Adipocyte (in vitro differentiated cells): Measurements from ENCODE around the gene TRABD2A.
"Not testable (repeated sequence)": the region's sequence is repeated elsewhere in the genome, so short reads cannot be mapped to it uniquely, and the experiment has no call there.

Experiments
- DNase-seq: peaks from one replicate; pipeline ENCODE4 v3.0.0-alpha.2; 2015; ENCODE audit warnings: low read depth
- H3K27me3 ChIP-seq: replicated peaks from 2 replicates; pipeline ENCODE4 v1.7.0; 2013; ENCODE audit warnings: mild to moderate bottlenecking, low read length, moderate library complexity; ENCODE audit not compliant: control insufficient read depth, insufficient read depth
- H3K36me3 ChIP-seq: 2 replicates; pipeline ENCODE4 v1.7.0; 2013; ENCODE audit warnings: low read length, mild to moderate bottlenecking, moderate library complexity; ENCODE audit not compliant: control insufficient read depth, insufficient read depth, severe bottlenecking
- H3K4me1 ChIP-seq: 2 replicates; pipeline ENCODE4 v1.7.0; 2013; ENCODE audit warnings: mild to moderate bottlenecking, low read length, moderate library complexity; ENCODE audit not compliant: control insufficient read depth, insufficient read depth
- H3K4me3 ChIP-seq: 2 replicates; pipeline ENCODE4 v1.7.0; 2013; ENCODE audit warnings: mild to moderate bottlenecking, low read length, moderate library complexity
- H3K9ac ChIP-seq: 2 replicates; pipeline ENCODE4 v1.7.0; 2013; ENCODE audit warnings: mild to moderate bottlenecking, low read length, moderate library complexity
- H3K9me3 ChIP-seq: 2 replicates; pipeline ENCODE4 v1.7.0; 2013; ENCODE audit warnings: mild to moderate bottlenecking, low read length, moderate library complexity; ENCODE audit not compliant: control insufficient read depth

The TRABD2A gene

DNA sequence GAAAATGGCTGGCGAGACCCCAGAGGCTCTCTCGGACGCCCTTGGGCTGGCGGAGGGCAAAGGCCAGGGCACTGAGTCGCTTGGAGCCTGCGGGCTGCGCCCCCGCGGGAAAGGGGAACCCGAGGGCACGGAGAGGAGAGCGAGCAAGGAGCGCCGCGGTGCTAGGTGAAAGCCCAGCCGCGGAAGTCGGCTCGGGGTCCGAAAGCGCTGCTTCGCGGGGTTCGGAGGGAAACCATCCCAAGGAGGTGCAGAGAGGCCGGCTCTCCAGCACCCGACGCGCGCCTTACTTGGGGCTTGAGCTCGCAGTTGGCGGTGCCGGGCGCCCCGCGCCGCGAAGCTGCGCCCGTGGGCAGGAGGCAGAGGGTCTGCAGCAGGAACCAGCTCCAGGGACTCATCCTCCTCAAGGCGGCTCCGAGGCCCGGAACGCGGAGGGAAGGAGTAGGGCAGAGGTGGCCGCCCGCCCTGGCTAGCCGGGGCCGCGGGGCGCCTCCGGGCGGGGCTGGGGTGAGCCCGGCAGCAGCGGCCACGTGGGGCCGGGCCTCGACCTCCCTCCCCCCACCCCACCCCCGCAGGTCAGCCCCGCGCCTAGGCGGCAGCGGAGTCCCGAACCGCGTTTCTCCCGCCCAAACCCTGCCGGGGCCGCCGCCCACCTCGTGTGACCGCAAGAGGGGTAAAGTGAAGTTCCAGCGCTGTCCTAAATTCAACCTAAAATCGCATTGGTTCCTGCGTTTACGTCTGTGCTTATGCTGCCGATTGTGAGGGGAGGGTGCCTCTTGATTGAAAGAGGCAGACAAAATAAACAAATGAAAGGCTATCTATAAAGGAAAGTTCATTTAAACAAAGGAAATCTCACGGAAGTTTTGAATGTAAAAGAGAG, at the start of gene TRABD2A:
TRABD2A (minus strand) TSS at position 440 of the 877 bp plus-strand sequence; CDS start at position 395, 45 bp downstream.
- Histone ChIP-seq H3K4me1 (peaks cover 32% of the 10 kb centered on the region), H3K9me3 (no peaks in the 10 kb centered on the region), H3K9ac (peak within 1 kb of the TSS; percentile 70), H3K36me3 (no peaks in the 10 kb centered on the region), H3K27me3 (peaks cover 6% of the 10 kb centered on the region), H3K4me3 (peak within 1 kb of the TSS; percentile 83)
- DNase-seq: peak; percentile 60

GRCh38 chr2:84927275-84927627, 46.4 kb upstream of the TRABD2A start:
- no peaks in the 10 kb centered on the region for H3K27me3 ChIP-seq
- peak overlapping the region; percentile 76 for H3K4me3 ChIP-seq
- DNase-seq: no peak
- H3K36me3 ChIP-seq: no peaks in the 10 kb centered on the region
- no peaks in the 10 kb centered on the region for H3K9me3 ChIP-seq
- peaks cover 15% of the 10 kb centered on the region for H3K4me1 ChIP-seq
- no peak overlapping the region for H3K9ac ChIP-seq

DNA sequence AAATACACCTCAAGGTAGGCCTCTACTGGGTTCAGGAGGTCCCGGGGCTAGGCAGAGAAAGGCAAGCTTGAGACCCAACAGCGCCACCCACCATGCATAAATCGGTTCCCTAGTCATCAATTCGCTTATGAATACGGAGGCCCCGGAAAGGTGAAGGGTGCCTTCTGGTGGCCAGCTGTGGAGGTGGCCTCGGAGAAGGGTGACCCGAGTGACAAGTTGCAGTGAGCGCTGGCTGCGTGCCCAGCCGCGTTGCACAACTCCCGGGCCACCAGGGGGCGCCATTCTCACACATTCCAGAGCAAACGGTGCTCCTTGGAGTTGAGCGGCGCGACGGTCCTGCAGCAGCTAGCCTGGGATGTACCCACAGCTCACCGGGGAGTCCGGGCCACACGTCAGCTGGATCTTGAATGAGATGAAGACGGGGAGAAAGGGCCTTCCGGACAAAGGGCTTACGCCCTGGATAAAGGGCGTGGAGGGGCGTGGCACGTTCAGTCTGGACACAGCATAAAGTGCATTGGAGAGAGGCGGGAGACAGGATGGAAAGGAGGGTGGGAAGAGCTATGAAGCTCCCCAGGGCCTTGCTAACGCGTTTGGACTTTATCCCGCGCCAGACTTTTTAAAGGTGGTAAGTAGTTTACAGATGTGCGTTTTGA, 45.0 kb upstream of the TRABD2A start:
- peak; percentile 97 for DNase-seq
- Histone ChIP-seq H3K9me3 (no peaks in the 10 kb centered on the region), H3K36me3 (no peaks in the 10 kb centered on the region), H3K9ac (peak overlapping the region; percentile 30), H3K4me3 (peak overlapping the region; percentile 72), H3K4me1 (peaks cover 12% of the 10 kb centered on the region), H3K27me3 (no peaks in the 10 kb centered on the region)

- H3K36me3 ChIP-seq: no peaks in the 10 kb centered on the region
- H3K9me3 ChIP-seq: no peaks in the 10 kb centered on the region
- H3K4me3 ChIP-seq: no peak overlapping the region
- H3K9ac ChIP-seq: no peak overlapping the region
- no peaks in the 10 kb centered on the region for H3K27me3 ChIP-seq
- H3K4me1 ChIP-seq: peaks cover 15% of the 10 kb centered on the region
- no peak for DNase-seq
Measured at GRCh38 chr2:84925336-84925723, 44.4 kb upstream of the TRABD2A start.

DNA sequence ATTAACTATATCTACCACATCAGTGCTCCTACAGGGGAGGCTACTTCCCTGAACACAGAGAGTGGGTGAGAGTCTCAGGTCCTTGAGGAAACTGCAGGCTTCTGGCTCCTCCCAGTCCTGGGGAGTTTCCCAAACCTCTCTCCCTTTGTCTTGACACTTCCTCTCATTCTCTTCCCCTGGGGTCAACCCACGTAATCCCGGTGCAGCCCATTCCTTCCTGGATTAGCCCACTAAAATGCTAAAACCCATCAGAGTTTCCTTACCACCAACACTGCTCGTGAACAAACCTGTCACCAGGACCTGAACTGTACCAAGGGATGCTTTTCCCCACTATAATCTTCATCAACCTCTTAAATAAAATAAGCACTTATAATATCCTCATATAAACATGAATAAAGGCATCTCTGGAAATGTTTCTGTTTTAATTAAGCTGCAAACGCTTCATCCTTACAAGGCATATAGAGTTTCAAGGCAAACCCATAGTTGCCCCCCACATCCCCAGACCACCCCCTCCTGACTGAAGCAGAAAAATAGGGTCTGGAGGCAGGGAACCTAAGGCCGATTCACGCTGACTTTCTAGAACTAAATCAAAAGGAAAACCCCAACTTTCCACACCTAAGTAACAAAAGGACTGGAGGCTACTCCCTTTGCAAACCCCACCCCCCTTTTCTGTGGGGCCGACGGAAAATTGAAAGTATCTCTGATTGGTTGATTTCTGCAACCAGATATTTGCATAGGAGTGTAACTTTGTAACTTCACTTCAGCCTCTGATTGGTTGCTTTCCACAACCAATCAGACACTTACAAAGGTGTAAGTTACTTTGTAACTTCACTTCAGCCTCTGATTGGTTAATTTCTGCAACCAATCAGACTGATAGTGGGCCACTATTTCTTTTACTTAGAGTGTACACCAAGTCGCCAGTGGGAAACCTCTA, 43.6 kb upstream of the TRABD2A start:
- peaks cover 22% of the 10 kb centered on the region for H3K4me1 ChIP-seq
- no peaks in the 10 kb centered on the region for H3K36me3 ChIP-seq
- no peaks in the 10 kb centered on the region for H3K27me3 ChIP-seq
- H3K9ac ChIP-seq: no peak overlapping the region
- no peaks in the 10 kb centered on the region for H3K9me3 ChIP-seq
- H3K4me3 ChIP-seq: no peak overlapping the region
- no peak for DNase-seq

DNA sequence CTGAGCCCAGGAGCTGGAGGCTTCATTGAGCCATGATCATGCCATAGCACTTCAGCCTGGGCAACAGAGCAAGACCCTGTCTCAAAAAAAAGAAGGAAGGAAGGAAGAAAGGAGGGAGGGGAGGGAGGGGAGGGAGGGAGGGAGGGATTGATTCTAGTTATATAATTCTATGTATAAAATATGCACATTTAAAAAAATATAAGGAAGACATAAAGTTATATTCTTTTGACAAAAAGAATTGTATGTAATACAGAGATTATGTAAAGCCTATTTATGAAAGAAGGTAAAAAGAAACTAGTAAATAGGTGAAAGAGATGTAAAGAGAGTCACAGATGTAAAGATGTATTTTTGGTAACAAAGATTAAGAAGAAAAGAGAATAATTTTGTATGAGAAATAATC, 42.1 kb upstream of the TRABD2A start:
- Histone ChIP-seq H3K9ac (no peak overlapping the region), H3K4me1 (peaks cover 26% of the 10 kb centered on the region), H3K36me3 (no peaks in the 10 kb centered on the region), H3K27me3 (no peaks in the 10 kb centered on the region), H3K9me3 (no peaks in the 10 kb centered on the region), H3K4me3 (no peak overlapping the region)
- DNase-seq: no peak

DNA sequence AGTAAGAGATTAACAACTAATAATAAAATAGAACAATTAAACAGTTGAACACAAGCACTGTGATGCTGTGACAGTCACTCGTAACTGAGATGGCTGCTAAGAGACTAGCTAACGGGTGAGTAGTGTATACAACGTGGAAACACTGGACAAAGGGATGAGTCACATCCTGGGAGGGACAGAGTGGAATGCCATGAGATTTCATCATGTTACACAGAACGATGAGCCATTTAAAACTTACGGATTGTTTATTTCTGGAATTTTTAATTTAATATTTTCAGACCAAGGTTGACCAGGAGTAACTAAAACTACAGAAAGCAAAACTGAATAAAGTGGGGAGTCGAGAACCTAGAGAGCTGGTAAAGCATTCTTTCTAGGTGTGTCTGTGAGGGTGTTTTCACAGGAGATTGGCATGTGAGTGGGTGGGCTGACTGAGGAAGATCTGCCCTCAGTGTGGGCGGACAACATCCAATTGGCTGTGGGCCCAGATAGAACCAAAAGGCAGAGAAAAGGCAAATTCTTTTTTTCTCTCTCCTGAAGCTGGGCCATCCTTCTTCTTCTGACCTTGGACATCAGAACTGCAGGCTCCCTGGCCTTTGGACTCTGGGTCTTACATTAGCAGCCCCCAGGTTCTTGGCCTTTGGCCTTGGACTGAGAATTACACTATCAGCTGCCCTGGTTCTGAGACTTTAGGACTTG, 39.1 kb upstream of the TRABD2A start:
- H3K9ac ChIP-seq: peak overlapping the region; percentile 67
- peak; percentile 97 for DNase-seq
- H3K36me3 ChIP-seq: no peaks in the 10 kb centered on the region
- peaks cover 18% of the 10 kb centered on the region for H3K4me1 ChIP-seq
- no peaks in the 10 kb centered on the region for H3K9me3 ChIP-seq
- peak overlapping the region; percentile 57 for H3K4me3 ChIP-seq
- no peaks in the 10 kb centered on the region for H3K27me3 ChIP-seq

- peaks cover 14% of the 10 kb centered on the region for H3K4me1 ChIP-seq
- H3K27me3 ChIP-seq: no peaks in the 10 kb centered on the region
- H3K9me3 ChIP-seq: no peaks in the 10 kb centered on the region
- no peak overlapping the region for H3K9ac ChIP-seq
- no peak for DNase-seq
- no peaks in the 10 kb centered on the region for H3K36me3 ChIP-seq
- H3K4me3 ChIP-seq: no peak overlapping the region
Measured at GRCh38 chr2:84918430-84918829, 37.5 kb upstream of the TRABD2A start.

- H3K4me1 ChIP-seq: peaks cover 14% of the 10 kb centered on the region
- not testable (repeated sequence) for H3K36me3 ChIP-seq, H3K27me3 ChIP-seq
Measured at GRCh38 chr2:84917821-84918220, 36.9 kb upstream of the TRABD2A start.

GRCh38 chr2:84915675-84916074, 34.8 kb upstream of the TRABD2A start:
- not testable (repeated sequence) for H3K4me3 ChIP-seq, H3K9me3 ChIP-seq, H3K36me3 ChIP-seq, DNase-seq, H3K27me3 ChIP-seq, H3K9ac ChIP-seq
- H3K4me1 ChIP-seq: peaks cover 14% of the 10 kb centered on the region

More at GRCh38 chr2:84917821-84918220, 36.9 kb upstream of the TRABD2A start:
- DNase-seq, H3K4me3 ChIP-seq, H3K9ac ChIP-seq, H3K9me3 ChIP-seq: not testable (repeated sequence)
